Sciatic nerve (tissue), 2 donors: Measurements from ENCODE around the gene VSTM4. TPM values are rescaled to one million over a fixed set of nuclear protein-coding genes. Genes with fewer than 3 reads are reported as not detected.

Experiments
- ATAC-seq: fragments of 200-7000 bp; cut with Tn5 transposase; one replicate; pipeline ENCODE4 v1.9.1; 2020; ENCODE audit warnings: mild to moderate bottlenecking, moderate library complexity
- DNase-seq: peaks from one replicate; pipeline ENCODE4 v3.0.0-alpha.2; 2020; ENCODE audit warnings: low spot score
- intact Hi-C: fragments of 100-400 bp; cut with DNase I; formaldehyde crosslinking; loops from one replicate; pipeline ENCODE4 v1.14.2; 2022
- total RNA-seq: library from RNA; stranded (reverse); fragmentation: NEBNext Ultra II Directional; extraction: Animal tissue kit (Norgen Biotek cat#: 25700); gene quantifications from one replicate; pipeline ENCODE4 v1.2.1, GENCODE V29; 2021
- donor health status: DM: no; HTN: no; CAD: no.
- donor health status: DM: no; HTN: no; CAD: no.

Gene VSTM4
- total RNA-seq, 1 donor from 2014 or later, result 16.4 TPM

DNA sequence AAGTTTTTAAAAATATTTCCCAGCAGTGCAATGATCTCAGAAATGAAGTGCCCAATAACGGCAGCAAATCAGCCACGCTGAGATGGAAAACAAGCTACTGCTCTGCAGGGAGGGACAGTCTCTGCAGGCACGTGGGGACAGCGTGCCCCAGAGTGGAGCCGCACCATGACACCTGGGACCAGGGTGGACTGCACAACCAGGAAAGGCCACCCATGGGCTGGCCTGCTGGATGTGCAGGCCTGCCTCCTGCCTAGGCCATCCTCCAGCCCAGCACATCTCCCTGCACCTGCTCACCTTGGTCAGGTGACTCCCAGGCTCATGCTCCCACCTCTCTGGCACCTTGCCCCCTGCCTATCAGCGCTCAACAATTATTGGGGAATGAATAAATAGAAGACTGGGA is 80.4 kb downstream of the VSTM4 start:
- no peak for DNase-seq
- intact Hi-C loops, result no loop called here
- ATAC-seq, result no peak

DNA sequence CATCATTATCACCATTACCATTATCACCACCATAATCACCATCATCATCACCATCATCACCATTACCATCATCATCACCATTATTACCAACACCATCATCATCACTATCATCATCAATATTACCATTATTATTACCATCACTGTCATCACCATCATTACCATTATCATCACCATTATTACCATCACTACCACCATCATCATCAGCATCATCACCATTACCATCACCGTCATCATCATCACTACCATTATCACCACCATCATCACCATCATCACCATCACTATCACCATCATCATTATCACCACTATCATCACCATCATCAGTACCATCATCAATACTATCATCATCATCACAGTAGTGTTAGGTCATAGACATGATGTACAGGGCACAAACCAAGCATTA is 81.4 kb downstream of the VSTM4 start:
- DNase-seq (no peak), ATAC-seq (no peak)
- intact Hi-C loops, result no loop called here

DNA sequence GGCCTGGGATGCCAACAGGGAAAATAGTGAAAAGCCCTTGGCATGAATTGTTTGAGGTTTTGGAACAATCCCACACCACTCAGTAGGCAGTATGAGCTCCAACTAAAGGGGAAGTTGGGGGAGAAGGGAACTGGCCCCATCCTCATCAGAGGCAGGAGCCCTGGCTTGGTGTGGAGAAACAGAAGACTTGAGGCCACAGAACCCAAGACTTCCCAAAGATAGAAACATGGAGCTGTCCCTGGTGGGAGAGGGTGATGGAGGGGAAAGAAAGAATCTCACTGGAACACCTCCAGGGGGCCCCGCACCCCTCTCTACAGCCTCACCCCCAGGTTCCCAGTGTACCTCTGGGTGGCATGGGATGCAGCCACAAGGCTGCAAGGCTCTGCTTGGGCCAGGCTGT is 85.7 kb downstream of the VSTM4 start:
- ATAC-seq, result no peak
- intact Hi-C loops, result no loop called here
- DNase-seq, result no peak

DNA sequence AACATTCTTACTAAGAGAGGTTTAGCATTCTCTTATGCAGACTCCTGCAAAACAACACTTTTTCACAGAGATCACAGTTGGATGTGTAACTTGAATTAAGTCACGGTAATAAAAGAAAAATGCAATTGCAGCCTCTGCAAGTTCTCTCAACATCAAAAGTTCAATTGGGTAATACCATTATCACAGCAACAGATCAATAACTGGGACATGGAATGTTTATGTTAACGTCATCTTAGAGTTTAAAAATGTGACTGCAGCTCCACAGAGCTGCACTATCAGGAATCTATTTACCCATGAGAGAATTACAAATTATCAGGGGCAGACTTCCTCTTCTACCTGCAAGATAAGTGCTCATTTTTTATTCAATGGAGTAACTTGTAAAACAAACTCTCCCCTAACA is 86.7 kb downstream of the VSTM4 start:
- no peak for ATAC-seq
- DNase-seq, result no peak
- intact Hi-C loops, result no loop called here

DNA sequence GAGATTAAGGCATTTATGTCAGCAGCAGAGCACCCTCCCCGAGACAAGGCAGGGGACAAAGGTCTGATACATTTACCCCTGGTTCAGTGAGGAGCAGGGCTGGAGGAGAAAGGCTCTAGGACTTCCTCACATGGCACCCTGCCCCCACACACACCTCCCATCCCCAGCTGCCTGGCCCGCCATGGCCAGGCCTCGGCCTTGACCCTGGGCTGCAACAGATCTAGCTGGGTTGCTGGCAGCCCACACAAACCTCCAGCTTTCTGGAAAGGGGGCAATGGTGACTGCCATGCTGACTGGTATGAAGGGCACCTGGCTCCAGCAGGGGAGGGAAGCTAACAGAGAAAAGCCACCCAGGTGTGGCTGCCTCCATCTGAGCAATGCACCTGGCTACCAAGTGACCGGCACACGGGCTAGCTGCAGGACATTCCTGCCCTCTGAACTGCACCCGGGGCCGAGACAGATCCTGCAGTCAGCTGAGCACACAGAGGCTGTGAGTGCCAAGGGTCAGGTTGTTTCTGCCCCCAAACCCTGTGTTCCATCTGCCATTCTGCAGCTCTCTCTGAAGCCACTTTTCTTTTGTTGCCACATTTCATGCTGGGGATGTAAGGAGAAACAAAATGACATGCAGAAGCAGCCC is 89.9 kb downstream of the VSTM4 start:
- intact Hi-C loops, result no loop called here
- peak; percentile 8 for ATAC-seq
- no peak for DNase-seq

DNA sequence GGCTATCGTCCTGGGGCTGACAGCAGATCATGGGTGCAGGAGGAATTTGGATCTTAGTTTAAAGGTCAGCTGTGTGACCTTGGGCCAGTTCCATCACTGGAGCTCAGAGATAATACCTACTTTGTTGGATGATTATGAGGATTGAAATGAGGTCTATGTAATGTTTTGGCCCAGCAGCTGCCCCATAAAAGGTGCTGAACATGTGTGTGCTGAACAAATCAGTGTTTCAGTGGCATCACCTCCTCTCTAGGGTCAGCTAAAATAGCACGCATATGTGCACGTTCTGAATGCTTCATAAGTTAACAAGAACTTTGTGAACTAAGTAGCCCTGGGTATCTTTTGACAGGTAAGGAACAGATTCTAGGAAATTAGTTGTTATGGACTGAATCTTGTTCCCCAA is 90.8 kb downstream of the VSTM4 start:
- intact Hi-C loops, result no loop called here
- ATAC-seq (peak; percentile 66), DNase-seq (no peak)

DNA sequence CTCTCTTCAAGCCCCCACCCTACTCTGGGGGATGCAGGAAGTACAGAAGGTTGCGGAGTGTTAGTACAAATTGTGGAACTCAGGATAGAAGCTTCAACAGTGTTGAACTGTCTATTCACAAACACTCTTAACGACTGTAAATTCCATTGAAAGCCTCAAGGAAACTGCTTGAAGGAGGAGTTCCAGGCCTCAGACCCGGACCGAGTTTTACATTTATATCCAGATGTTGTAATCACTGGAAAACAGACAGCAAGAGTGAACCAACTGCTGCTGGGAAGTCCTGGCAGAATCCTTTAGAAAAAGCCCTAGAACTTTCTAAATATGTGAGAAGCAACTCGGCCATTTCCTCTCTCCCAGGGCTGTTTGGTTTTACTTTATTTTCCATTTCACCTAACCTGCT is 91.6 kb downstream of the VSTM4 start:
- ATAC-seq (peak; percentile 94), DNase-seq (no peak)
- intact Hi-C loops, result no loop called here

DNA sequence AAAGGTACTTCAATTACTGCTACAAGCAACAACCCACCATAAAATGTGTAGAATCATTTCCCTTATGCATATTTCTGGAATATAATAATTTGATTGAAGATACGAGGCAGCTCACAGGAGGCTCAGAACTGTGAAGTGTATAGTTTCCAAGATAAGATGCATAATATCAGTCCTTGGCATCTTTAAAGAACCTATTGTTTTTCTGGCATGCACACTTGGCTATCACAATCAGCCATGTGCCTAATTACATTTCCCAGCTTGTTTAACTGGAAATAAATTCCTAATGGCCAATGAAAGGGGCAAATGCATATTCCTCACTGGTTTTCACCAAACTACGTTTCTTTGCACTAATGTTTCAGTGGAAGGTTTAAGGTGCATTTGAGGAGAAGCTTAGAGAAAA is 92.3 kb downstream of the VSTM4 start:
- DNase-seq (no peak), ATAC-seq (no peak)
- intact Hi-C loops, result no loop called here

DNA sequence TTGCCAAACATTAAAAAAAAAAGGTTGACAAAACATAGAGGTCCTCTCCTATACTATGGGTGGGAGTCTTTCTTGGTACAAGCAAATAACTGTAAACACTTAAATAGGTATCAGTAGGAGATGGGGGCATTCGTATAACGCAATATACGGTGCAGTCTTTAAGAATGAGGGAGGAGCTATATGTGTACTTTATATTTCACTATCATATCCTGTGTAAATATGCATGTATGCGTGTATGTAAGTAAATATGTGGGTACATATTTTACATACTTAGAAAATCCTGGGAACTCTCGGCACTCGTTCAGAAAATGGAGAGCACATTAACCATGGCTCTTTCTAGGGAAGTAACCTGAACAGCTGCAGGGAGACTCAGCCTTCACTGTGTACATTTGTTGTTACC is 93.6 kb downstream of the VSTM4 start:
- ATAC-seq (no peak), DNase-seq (no peak)
- intact Hi-C loops, result no loop called here

DNA sequence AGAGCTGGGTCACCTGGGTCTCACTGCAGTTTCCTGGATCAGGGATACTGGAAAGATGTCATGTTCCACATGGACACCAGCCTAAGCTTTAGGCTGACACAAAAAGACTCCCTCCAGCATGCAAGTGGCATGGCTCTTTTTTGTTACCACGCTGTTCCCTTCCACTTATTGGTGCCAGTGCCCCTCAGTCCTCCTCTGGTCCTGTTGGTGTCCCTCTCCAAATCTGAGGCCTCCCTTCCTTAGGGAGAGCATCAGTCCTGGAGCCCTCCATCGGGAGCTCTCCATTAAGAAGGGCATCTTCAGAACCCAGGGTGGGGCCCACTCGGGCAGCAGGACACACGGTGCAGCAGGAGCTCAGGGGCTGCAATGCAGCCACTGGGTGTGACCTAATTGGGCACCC is 99.6 kb downstream of the VSTM4 start:
- DNase-seq (no peak), ATAC-seq (no peak)
- intact Hi-C loops, result no loop called here

DNA sequence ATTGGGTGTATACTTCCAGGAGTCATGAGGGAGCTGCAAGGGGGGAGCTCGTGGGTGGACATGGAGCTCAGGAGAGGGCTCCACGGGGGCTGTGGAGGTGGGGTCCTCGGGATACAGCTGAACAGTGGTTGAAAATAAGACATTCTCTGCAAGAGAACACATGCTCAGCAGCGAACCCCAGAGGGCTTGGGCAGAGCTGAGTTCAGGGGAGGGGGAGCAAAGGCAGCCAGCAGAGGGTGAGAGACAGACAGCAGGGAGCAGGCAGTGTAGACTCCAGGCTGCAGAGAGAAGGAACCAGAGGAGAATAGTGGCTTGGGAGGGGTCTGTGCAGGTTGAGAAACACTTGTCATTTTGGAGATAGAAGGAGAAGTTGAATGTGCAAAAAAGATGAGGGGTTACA is 102.7 kb downstream of the VSTM4 start:
- intact Hi-C loops, result no loop called here
- DNase-seq (no peak), ATAC-seq (no peak)

DNA sequence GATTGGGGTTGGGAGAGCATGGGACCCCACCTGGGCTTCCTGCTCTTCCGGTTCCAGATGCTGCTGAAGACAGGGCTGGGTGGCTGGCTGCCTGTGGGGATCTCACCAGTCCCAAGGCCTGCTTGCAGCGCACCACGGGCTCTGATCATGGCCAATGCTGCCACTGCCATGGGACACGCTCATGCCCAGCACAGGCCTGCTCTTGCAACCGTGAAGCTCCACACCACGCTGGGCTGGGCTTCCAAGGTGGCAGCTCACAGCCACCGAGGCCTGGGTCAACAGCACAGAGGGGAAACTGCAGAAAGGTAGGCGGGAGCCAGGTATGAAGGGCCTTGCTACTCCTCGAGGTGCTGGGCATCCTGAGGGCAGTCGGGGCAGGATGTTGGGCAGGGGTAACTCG is 103.6 kb downstream of the VSTM4 start:
- intact Hi-C loops, result no loop called here
- DNase-seq (no peak), ATAC-seq (no peak)

DNA sequence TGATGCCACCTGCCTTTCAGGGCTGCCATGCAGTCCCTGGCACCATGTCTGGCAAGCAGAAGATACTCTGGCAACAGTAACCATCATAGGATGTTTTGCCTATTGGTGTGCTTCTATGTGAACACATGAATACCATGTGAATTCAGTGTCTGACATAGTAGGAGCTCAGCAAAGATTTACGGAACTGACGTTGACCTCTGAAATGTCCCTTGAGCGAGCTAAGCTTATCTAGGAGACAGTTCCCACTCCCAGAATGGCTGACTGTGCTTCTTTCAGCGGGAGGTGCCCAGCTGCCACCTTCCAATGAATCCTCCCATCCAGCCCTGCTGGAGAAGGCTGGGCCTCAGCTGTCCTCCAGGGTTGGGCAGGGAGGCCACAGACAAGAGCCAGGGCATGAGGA is 104.5 kb downstream of the VSTM4 start:
- intact Hi-C loops, result no loop called here
- ATAC-seq, result no peak
- DNase-seq, result no peak

DNA sequence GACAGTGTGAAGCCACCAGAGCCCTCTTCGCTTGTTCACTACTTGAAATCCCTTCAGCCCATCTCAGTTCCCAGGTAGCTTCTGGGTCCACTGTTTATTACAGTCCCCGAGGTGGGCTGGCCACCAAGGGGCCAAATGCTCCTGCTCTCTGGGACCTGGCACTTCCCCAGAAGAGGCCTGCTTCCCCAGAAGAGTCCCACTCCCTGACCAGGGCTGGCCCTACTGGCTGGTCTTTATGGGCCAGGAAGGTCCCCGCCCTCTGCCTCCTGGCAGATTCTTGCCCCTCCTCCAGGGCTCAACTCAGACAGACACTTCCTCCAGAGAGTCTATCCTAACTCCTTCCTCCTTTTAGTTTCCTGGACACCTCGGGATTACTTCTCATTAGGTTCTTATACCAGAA is 105.0 kb downstream of the VSTM4 start:
- intact Hi-C loops, result no loop called here
- no peak for DNase-seq
- ATAC-seq, result no peak

DNA sequence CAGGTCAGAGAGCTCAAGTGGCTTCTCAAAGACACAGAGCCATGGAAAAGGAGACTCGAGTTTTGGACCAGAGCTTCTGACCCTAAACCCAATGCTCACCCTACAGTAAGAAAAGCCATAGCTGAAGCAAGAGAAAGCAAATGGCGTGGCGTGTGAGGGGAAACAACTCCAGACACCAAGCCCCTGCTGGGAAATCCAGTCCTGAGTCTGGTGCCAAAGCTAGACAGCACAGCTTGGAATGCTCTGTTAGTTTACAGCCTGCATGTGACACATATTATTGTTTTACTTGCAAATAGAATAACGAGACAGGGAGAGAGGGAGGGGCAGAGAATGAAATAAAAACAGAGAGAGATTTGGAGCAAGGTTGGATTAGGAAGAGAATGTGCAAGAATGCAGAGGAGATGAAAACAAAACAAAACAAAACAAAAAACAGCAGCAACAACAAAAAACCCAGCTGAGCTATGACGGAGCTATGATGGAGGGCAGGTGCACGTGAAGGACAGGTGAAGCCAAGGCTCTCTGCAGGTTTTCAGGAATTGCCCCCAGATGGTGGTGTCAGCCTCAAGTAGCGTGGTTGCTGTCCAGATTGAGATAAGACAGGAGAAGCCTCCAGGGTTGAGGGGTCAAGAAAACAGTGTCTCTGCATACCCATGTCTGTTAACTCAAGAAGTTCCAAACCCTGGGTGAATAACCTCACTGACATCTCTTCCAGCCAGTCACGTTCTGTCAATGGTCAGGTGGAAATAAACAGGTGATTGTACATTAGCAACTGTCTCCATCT is 105.9 kb downstream of the VSTM4 start:
- intact Hi-C loops, result no loop called here
- no peak for DNase-seq
- peak; percentile 44 for ATAC-seq

DNA sequence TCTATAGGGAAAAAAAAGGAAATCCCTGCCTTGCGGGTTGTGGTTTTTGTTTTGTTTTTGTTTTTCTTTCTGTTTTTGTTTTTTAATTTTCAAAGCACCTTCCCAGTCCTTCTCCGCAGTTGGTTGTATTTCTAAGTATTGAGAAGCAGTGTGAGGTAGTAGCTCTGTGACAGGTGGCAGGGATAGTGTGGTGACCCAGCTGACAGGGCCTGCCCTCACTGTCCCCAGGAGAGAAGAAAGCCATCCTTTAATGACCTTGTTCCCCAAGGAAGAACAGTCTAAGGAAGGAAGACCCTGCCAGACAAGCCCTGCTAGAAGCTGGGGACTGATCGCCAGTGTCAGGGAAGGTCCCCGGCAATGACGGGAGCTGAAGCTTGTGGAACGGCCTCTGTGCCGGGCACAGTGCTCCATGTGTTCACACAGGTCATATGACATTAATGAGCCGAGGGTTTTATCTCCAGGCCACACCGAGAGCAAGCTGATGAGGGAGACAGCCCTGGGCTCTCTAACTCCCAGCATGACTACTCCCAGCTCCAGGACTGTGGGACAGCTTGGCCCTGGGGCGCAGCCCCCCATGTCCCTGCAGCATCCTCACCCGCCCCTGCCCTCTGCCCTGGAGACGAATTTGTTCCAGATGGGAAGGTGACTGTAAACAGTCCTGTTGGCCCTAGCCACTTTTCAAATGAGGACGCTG is 106.7 kb downstream of the VSTM4 start:
- intact Hi-C loops, result no loop called here
- DNase-seq (no peak), ATAC-seq (peak; percentile 62)

DNA sequence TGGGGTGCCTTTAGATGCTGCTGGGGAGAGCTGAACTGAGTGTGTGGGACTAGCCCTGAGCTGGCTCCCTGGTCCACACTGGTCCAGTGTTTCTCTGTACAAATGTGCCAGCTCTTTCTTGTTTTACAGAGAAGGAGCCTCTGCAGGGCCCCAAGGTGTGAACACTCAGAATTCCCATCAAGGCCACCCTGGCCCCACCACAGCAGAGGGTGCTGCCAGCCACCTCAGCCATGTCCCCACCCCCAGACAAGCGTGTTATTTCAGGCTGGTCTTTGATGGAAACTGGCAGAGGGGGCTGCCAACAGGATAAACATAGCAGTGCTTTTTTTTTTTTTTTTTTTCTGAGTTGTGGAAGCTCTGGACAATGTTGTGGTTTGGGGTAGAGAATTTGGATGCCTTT is 107.2 kb downstream of the VSTM4 start:
- DNase-seq (no peak), ATAC-seq (no peak)
- intact Hi-C loops, result no loop called here

DNA sequence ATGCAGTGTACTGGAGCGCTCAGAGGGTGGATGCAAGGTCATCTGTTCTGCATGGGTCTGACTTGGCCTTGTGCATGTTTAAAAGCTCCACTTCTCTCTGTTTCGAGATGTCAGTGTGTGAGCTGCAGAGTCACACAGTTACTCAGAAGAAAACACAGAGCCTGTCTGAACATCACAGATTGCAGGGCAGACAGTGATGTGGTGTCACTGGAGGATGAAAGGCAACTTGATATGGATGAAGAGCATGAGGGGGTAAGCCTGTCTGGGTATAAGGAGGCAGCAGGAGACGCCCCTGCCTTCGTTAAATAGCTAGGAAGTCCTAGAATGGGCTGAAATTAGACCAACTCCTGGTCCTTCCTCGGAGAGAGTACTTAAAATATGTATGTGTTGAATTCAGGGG is 108.2 kb downstream of the VSTM4 start:
- ATAC-seq (no peak), DNase-seq (no peak)
- intact Hi-C loops, result no loop called here

DNA sequence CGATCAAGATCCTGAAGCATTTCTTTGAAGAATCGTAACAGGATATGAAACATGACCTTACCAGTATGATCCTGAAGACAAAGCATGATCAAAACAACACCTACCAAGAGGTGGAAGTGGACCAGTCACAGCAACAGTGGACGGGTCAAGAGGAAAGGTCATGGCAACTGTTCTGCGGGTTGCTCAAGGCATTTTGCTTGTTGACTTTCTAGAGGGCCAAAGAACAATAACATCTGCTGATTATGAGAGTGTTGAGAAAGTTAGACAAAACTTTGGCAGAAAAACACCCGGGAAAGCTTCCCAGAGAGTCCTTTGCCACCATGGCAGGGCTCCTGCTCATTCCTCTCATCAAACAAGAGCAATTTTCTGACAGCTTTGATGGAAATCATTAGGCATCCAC is 110.1 kb downstream of the VSTM4 start:
- ATAC-seq, result peak; percentile 29
- intact Hi-C loops, result no loop called here
- DNase-seq, result no peak

DNA sequence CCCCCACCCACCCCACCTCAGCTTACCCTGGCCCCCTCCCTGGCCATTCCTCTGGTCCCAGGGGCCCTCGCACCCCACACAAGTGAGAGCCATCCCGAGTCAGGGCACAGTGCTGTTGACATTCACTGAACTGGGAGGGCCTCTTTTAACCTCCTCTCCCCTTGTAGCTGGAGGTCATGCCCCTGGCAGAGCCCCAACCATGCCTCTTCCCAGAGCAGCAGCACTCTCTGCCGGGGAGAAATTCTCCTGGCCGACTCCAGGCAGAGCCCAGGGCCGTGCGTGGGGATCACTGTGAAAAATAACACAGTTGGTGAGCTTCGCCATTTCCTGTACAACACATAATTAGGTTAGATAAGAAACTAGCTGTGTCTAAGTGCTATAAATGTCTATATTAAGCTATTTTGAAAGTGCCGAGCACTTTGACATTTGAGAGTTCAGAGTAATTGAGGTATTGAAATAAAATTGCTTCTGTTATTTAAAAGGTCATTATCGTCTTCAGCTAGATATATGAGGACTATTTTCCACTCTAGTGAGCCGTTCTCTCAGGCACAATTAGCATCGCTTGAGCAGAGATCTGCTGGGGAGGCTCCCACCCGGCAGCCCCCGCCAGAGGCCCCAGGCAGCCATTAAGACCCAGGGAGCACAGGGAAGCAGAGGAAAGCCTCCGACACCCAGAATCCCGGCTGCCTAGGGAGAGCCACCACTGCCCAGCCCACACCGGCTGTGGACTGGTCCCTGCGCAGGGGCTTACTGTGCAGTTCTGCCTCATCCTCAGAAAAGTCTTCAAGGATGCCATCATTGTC is 113.3 kb downstream of the VSTM4 start:
- no peak for DNase-seq
- intact Hi-C loops, result no loop called here
- peak; percentile 81 for ATAC-seq
